CD4-positive, CD25-positive, alpha-beta regulatory T cell (primary cell): ENCODE measurements around the gene TNP1. TPM values are rescaled to one million over a fixed set of nuclear protein-coding genes. Genes with fewer than 3 reads are reported as not detected.
A peak's percentile ranks its signal among the peaks of the same experiment; 100 is the strongest.

Source experiments
- ATAC-seq, 2 donors: fragments of 150-1000 bp; cut with Tn5 transposase; one replicate each; pipeline ENCODE4 v1.10.0; 2021; ENCODE audit warnings: low read depth in 2 of 2, moderate number of reproducible peaks in 2 of 2, moderate library complexity in 1 of 2
- DNase-seq, 3 donors: peaks; one replicate each; pipeline versions ENCODE4 v3.0.0 to v3.0.0-alpha.2; 2012 to 2022; ENCODE audit warnings: mixed read lengths in 1 of 3
- H3K27ac ChIP-seq: one replicate; pipeline ENCODE4 v1.7.0; 2013; ENCODE audit warnings: mild to moderate bottlenecking, low read length; ENCODE audit not compliant: insufficient read depth, poor library complexity, severe bottlenecking
- H3K27me3 ChIP-seq: one replicate; pipeline ENCODE4 v1.7.0; 2013; ENCODE audit warnings: low read length; ENCODE audit not compliant: control insufficient read depth, insufficient read depth
- H3K36me3 ChIP-seq: one replicate; pipeline ENCODE4 v1.7.0; 2013; ENCODE audit warnings: mild to moderate bottlenecking, low read length, moderate library complexity; ENCODE audit not compliant: control insufficient read depth, insufficient read depth
- H3K4me1 ChIP-seq: 2 replicates; pipeline ENCODE4 v1.7.0; 2013; ENCODE audit warnings: mild to moderate bottlenecking, low read length; ENCODE audit not compliant: insufficient read depth, control insufficient read depth, poor library complexity, severe bottlenecking
- H3K4me3 ChIP-seq: one replicate; pipeline ENCODE4 v1.7.0; 2013; ENCODE audit warnings: low read depth, mild to moderate bottlenecking, low read length, moderate library complexity
- H3K9me3 ChIP-seq, 2 experiments: 1 replicate in 1 of 2; 2 replicates in 1 of 2; pipeline ENCODE4 v1.7.0; 2013; ENCODE audit warnings: low read length in 2 of 2, mild to moderate bottlenecking in 1 of 2, moderate library complexity in 1 of 2; ENCODE audit not compliant: control insufficient read depth in 2 of 2
- H3K27ac Mint-ChIP-seq, 3 donors: one replicate each; pipeline ENCODE4 v1.8.0; 2020 to 2022; ENCODE audit warnings: mild to moderate bottlenecking in 3 of 3, mixed read lengths in 3 of 3, moderate library complexity in 2 of 3
- H3K27me3 Mint-ChIP-seq: one replicate; pipeline ENCODE4 v1.8.0; 2022; ENCODE audit warnings: mild to moderate bottlenecking, mixed read lengths
- H3K36me3 Mint-ChIP-seq: one replicate; pipeline ENCODE4 v1.8.0; 2020; ENCODE audit warnings: mixed read lengths
- H3K4me1 Mint-ChIP-seq, 4 donors: one replicate each; pipeline ENCODE4 v1.8.0; 2020 to 2022; ENCODE audit warnings: mixed read lengths in 4 of 4, mild to moderate bottlenecking in 1 of 4
- H3K4me3 Mint-ChIP-seq, 4 donors: one replicate each; pipeline ENCODE4 v1.8.0; 2020 to 2022; ENCODE audit warnings: mild to moderate bottlenecking in 4 of 4, mixed read lengths in 4 of 4, moderate library complexity in 3 of 4
- H3K9me3 Mint-ChIP-seq, 7 donors: one replicate each; pipeline ENCODE4 v1.8.0; 2020 to 2022; ENCODE audit warnings: mixed read lengths in 7 of 7, mild to moderate bottlenecking in 3 of 7, moderate library complexity in 2 of 7
- polyA plus RNA-seq, 4 donors: library from polyadenylated mRNA; unstranded; fragments of 300-500 nt; fragmentation: Illumina TruSeq; gene quantifications; one replicate each; pipeline ENCODE4 v1.2.3, GENCODE V29; 2021
- total RNA-seq: library from RNA; stranded (reverse); gene quantifications from one replicate; pipeline ENCODE4 v1.2.3, GENCODE V29; 2022

Gene TNP1
- total and polyA plus RNA-seq, 5 donors from 2014 or later = not detected

DNA sequence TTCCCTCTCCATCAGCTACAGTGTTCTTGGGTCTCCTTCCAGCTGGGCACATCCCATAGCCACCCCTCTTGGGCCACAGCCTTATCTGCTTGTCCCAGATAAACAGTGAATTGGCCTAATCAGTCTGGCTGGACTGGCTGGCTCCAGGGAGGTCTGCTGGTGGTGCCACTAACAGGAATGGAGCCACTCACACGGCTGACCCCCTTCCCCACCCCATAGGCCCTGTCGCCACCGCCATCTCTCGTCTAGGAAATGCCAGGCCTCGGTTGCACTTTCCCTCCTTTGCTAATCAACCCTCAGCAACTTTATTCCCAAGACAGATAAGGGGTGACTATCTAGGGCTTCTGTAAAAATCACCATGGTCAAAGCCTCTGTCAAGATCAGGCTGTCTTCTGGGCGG lies 23.0 kb upstream of the TNP1 start:
- Histone ChIP-seq H3K36me3 (no peaks in the 10 kb centered on the region), H3K9me3 (no peaks in the 10 kb centered on the region), H3K27ac (no peak overlapping the region), H3K4me1 (no peaks in the 10 kb centered on the region), H3K4me3 (no peak overlapping the region), H3K27me3 (no peaks in the 10 kb centered on the region)
- no peak overlapping the region for H3K27ac Mint-ChIP-seq
- no peak overlapping the region for H3K4me3 Mint-ChIP-seq
- no peaks in the 10 kb centered on the region for H3K36me3 Mint-ChIP-seq
- no peaks in the 10 kb centered on the region for H3K27me3 Mint-ChIP-seq
- DNase-seq (no peak), ATAC-seq (no peak)
- H3K4me1 Mint-ChIP-seq = peaks cover 0 to 2% (median 0%) of the 10 kb centered on the region in 4 donors
- H3K9me3 Mint-ChIP-seq = peaks cover 0 to 7% (median 0%) of the 10 kb centered on the region in 7 donors

DNA sequence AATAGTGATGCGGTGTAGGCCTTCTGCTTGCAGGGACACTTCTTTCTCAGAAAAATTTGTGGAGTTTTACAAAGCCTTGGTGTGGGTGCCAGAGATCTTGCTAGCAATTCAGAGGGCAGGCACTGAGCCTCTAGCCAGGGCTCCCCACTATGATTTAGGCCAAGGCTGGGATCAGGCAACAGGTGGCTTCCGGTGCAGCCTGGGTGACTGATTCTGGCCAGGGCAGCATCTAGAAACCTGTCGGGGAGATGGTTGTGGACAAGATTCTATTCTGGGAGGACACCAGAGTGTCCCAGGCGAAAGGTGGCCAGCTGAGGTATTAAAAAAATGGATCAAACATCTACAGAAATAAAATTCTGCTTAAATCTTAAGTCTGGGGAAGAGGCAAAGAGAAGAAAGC lies 21.5 kb upstream of the TNP1 start:
- peaks cover 0 to 4% (median 0%) of the 10 kb centered on the region in 7 donors for H3K9me3 Mint-ChIP-seq
- H3K27me3 Mint-ChIP-seq = no peaks in the 10 kb centered on the region
- H3K4me1 Mint-ChIP-seq = peaks cover 0 to 2% (median 0%) of the 10 kb centered on the region in 4 donors
- Histone ChIP-seq H3K4me3 (no peak overlapping the region), H3K27me3 (no peaks in the 10 kb centered on the region), H3K27ac (no peak overlapping the region), H3K36me3 (no peaks in the 10 kb centered on the region), H3K4me1 (no peaks in the 10 kb centered on the region), H3K9me3 (no peaks in the 10 kb centered on the region)
- ATAC-seq (no peak), DNase-seq (no peak)
- H3K36me3 Mint-ChIP-seq = no peaks in the 10 kb centered on the region
- H3K27ac Mint-ChIP-seq = no peak overlapping the region
- no peak overlapping the region for H3K4me3 Mint-ChIP-seq

DNA sequence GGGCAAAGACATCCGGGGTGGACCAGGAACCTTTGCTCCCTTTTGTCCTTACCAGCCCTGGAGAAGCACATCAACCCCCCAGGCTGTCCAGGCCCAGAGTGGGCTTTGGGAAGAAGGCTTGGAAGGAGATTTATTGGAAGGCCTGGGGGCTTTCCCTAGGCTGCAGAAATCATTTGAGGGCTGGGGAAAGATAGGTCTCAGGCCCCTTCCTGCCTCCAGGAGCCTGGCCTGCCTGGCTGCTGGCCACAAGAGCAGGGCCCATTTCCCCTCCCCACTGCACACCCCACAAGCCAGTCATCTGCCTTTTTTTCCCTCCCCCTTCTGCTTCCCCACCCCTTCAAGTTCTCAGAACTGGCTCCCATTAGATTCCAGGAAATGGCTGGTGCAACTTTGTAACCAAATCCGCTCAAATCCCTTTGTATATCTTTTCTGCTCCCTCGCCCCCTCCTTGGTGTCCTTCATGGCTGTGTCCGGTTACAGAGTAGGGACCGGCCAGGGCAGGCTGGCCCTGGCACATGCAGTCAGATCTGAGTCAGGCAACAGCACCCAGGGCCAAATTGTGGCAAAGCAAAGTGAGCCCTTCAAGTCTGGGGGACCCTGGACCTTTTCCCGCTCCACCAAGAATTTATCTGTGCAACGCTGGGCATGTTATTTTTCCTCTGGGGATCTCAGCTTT lies 20.8 kb upstream of the TNP1 start:
- H3K27me3 Mint-ChIP-seq = no peaks in the 10 kb centered on the region
- ATAC-seq (no peak), DNase-seq (peak in 1 of 3 donors; percentile 85)
- no peak overlapping the region for H3K4me3 Mint-ChIP-seq
- H3K36me3 Mint-ChIP-seq = no peaks in the 10 kb centered on the region
- Histone ChIP-seq H3K36me3 (no peaks in the 10 kb centered on the region), H3K9me3 (no peaks in the 10 kb centered on the region), H3K27me3 (no peaks in the 10 kb centered on the region), H3K4me3 (no peak overlapping the region), H3K27ac (no peak overlapping the region), H3K4me1 (no peaks in the 10 kb centered on the region)
- peaks cover 0 to 2% (median 0%) of the 10 kb centered on the region in 4 donors for H3K4me1 Mint-ChIP-seq
- H3K9me3 Mint-ChIP-seq = peaks cover 0 to 4% (median 0%) of the 10 kb centered on the region in 7 donors
- H3K27ac Mint-ChIP-seq = no peak overlapping the region

DNA sequence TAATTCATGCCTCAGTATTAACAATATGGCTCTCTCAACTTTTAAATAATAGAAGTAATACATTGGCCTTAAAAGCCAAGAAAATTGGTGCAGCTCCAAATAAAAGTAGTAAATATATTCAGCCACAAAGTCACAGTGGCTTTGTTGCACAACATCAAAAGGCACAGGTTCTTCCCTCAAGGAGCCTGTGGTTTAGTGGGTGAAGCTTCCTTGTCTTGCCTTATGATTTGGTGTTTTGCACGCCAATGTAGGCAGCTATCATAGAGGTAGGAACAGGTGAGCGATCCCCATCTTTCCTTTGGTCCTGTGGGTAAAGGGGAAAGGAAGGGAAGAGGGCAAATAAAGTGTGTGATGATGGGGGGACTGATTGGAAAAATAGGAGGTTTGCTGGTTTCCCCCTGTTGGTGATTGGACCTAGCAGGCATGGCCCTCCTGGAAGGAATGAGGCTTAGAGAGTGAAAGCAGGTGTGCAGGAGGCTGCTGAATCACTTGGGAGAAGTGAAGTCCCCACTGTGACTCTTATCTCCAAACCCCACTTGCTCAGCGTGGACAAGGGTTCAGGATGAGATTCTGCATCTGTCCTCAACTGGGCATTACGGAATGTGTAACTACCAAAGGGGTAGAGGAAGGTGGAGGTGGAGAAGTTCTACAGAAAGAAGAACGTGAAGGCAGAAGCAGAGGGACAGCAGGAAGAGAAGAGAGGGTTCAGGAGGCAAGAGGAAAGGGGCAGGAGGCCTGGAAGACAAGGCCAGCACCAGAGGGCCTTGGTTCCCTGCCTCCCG lies 20.1 kb upstream of the TNP1 start:
- no peak for ATAC-seq

DNA sequence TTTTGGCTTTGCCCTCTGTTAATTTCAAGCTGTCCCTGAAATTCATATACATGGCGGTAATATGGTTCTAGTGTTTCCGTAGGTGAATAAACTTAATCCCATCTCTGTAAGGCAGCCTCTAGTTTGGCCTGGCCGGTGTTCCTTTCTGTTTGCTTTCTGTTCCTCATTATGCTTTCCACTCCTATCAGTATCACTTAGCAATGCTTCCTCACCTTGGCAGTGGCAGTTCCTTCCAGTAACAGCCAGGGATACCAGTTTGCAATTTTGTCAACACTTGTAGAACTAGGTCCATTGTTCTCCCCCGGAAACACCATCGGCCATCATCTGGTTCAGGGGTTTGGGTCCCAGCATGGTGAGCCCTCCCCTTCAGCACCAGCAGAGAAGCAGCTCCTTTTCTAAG lies 18.2 kb upstream of the TNP1 start:
- no peaks in the 10 kb centered on the region for H3K27me3 Mint-ChIP-seq
- Histone ChIP-seq H3K4me3 (no peak overlapping the region), H3K27ac (no peak overlapping the region), H3K36me3 (no peaks in the 10 kb centered on the region), H3K27me3 (no peaks in the 10 kb centered on the region), H3K9me3 (no peaks in the 10 kb centered on the region), H3K4me1 (no peaks in the 10 kb centered on the region)
- no peak overlapping the region for H3K27ac Mint-ChIP-seq
- no peak overlapping the region for H3K4me3 Mint-ChIP-seq
- no peak for ATAC-seq
- peaks cover 0 to 4% (median 0%) of the 10 kb centered on the region in 7 donors for H3K9me3 Mint-ChIP-seq
- H3K36me3 Mint-ChIP-seq = no peaks in the 10 kb centered on the region
- H3K4me1 Mint-ChIP-seq = peaks cover 0 to 2% (median 0%) of the 10 kb centered on the region in 4 donors
- no peak for DNase-seq

More for the DNA sequence above, 20.1 kb upstream of the TNP1 start:
- H3K27me3 Mint-ChIP-seq = no peaks in the 10 kb centered on the region
- no peaks in the 10 kb centered on the region for H3K9me3 ChIP-seq
- H3K4me1 Mint-ChIP-seq = peaks cover 0 to 2% (median 0%) of the 10 kb centered on the region in 4 donors
- no peak overlapping the region for H3K4me3 ChIP-seq
- H3K36me3 Mint-ChIP-seq = no peaks in the 10 kb centered on the region
- H3K27ac ChIP-seq = no peak overlapping the region
- peaks cover 0 to 4% (median 0%) of the 10 kb centered on the region in 7 donors for H3K9me3 Mint-ChIP-seq
- no peaks in the 10 kb centered on the region for H3K36me3 ChIP-seq
- no peak overlapping the region for H3K27ac Mint-ChIP-seq
- H3K4me1 ChIP-seq = no peaks in the 10 kb centered on the region
- H3K4me3 Mint-ChIP-seq = no peak overlapping the region
- H3K27me3 ChIP-seq = no peaks in the 10 kb centered on the region
- no peak for DNase-seq

DNA sequence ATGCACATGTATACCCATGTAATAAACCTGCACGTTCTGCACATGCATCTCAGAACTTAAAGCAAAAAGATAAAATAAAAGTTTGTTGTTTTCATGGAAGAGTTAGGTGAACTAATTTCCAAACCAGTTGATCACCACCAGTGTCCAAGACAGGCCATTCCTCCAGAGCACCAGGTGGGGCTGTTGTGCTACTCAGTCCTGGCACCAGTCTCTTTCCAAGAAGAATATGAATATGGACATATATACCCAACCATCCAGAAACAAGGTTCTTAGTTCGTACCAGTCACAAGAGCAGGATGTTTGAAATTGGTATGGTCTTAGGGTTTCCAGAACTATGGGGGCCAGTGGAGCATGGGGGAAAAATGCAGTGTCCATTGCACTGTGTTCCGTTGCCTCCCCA lies 17.2 kb upstream of the TNP1 start:
- H3K27ac ChIP-seq = no peak overlapping the region
- H3K4me3 ChIP-seq = no peak overlapping the region
- Mint-ChIP-seq H3K27ac (no peak overlapping the region), H3K4me1 (peaks cover 0 to 2% (median 0%) of the 10 kb centered on the region in 4 donors), H3K4me3 (no peak overlapping the region), H3K36me3 (no peaks in the 10 kb centered on the region), H3K27me3 (no peaks in the 10 kb centered on the region), H3K9me3 (peaks cover 0 to 4% (median 0%) of the 10 kb centered on the region in 7 donors)
- no peaks in the 10 kb centered on the region for H3K4me1 ChIP-seq
- no peaks in the 10 kb centered on the region for H3K27me3 ChIP-seq
- ATAC-seq (no peak), DNase-seq (no peak)
- no peaks in the 10 kb centered on the region for H3K36me3 ChIP-seq
- H3K9me3 ChIP-seq = no peaks in the 10 kb centered on the region

DNA sequence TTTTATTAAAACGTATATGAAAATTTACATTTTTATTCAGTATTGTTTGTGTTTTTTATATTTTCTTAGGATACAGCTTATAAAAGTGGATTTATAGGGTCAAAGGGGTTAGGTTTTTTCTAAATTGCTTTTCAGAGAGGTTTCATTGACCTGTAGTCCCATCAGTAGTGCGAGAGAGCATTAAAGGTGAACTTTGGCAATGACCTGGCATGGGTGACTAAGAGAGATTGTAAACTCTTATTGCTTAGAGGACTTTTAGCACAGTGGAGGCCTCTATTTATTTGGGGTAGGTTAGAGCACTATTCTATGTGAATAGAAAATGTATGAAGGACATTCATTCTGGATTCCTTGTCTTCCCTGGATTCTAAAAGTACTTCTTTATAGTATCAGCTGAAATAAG lies 16.0 kb upstream of the TNP1 start:
- Mint-ChIP-seq H3K9me3 (peaks cover 0 to 4% (median 0%) of the 10 kb centered on the region in 7 donors), H3K27ac (no peak overlapping the region), H3K4me1 (peaks cover 0 to 2% (median 0%) of the 10 kb centered on the region in 4 donors), H3K36me3 (no peaks in the 10 kb centered on the region), H3K27me3 (no peaks in the 10 kb centered on the region), H3K4me3 (no peak overlapping the region)
- no peak for ATAC-seq
- Histone ChIP-seq H3K9me3 (no peaks in the 10 kb centered on the region), H3K4me1 (no peaks in the 10 kb centered on the region), H3K4me3 (no peak overlapping the region), H3K36me3 (no peaks in the 10 kb centered on the region), H3K27ac (no peak overlapping the region), H3K27me3 (peaks cover 2% of the 10 kb centered on the region)
- DNase-seq = no peak
